Peyer's patch (tissue), 4 donors: ENCODE data around the gene ANKRD66. TPM values are rescaled to one million over a fixed set of nuclear protein-coding genes. Genes with fewer than 3 reads are reported as not detected.
"Not testable (repeated sequence)": the region's sequence is repeated elsewhere in the genome, so short reads cannot be mapped to it uniquely, and the experiment has no call there.

Experiments used
- DNase-seq, 3 donors: peaks; one replicate each; pipeline ENCODE4 v3.0.0-alpha.2; 2017 to 2019
- H3K27ac ChIP-seq, 4 donors: fragments of 200-600 bp; sonication (generic); one replicate each; pipeline ENCODE4 v1.5.1; 2016 to 2019
- H3K27me3 ChIP-seq, 2 donors: fragments of 200-600 bp; sonication (generic); one replicate each; pipeline ENCODE4 v1.5.1; 2019
- H3K36me3 ChIP-seq, 3 donors: fragments of 200-600 bp; sonication (generic); one replicate each; pipeline ENCODE4 v1.5.1; 2016 to 2019
- H3K4me1 ChIP-seq, 4 donors: fragments of 200-600 bp; sonication (generic); one replicate each; pipeline ENCODE4 v1.5.1; 2016 to 2019
- H3K4me3 ChIP-seq, 4 donors: fragments of 200-600 bp; sonication (generic); 1 replicate in 3 of 4; 2 replicates in 1 of 4; pipeline ENCODE4 v1.5.1; 2016 to 2019; ENCODE audit warnings: mild to moderate bottlenecking in 1 of 4
- H3K9me3 ChIP-seq, 4 donors: fragments of 200-600 bp; sonication (generic); one replicate each; pipeline ENCODE4 v1.5.1; 2016 to 2019; ENCODE audit warnings: mild to moderate bottlenecking in 1 of 4
- POLR2A ChIP-seq, 2 donors: fragments of 450-650 bp; IDR thresholded peaks; one replicate each; pipeline ENCODE4 v1.5.1; 2017; ENCODE audit warnings: antibody characterized with exemption in 2 of 2, mild to moderate bottlenecking in 2 of 2, moderate library complexity in 2 of 2
- total RNA-seq, 4 donors: library from RNA; depleted of rRNA; stranded (reverse); fragments of >200 nt; gene quantifications; one replicate each; pipeline ENCODE4 v1.1.0, GENCODE V29; 2016
- TF ChIP-seq, protein P1 (sequence below), 6 experiments: fragments of 450-650 bp in 4 of 6; fragments of 200-600 bp in 2 of 6; sonication (generic) in 1 of 6; IDR thresholded peaks; one replicate each; pipeline ENCODE4 v1.5.1; 2017 to 2019; ENCODE audit warnings: antibody characterized with exemption in 6 of 6, mild to moderate bottlenecking in 3 of 6, moderate library complexity in 1 of 6

ANKRD66 gene
- total RNA-seq, 4 donors from 2014 or later: not detected

DNA sequence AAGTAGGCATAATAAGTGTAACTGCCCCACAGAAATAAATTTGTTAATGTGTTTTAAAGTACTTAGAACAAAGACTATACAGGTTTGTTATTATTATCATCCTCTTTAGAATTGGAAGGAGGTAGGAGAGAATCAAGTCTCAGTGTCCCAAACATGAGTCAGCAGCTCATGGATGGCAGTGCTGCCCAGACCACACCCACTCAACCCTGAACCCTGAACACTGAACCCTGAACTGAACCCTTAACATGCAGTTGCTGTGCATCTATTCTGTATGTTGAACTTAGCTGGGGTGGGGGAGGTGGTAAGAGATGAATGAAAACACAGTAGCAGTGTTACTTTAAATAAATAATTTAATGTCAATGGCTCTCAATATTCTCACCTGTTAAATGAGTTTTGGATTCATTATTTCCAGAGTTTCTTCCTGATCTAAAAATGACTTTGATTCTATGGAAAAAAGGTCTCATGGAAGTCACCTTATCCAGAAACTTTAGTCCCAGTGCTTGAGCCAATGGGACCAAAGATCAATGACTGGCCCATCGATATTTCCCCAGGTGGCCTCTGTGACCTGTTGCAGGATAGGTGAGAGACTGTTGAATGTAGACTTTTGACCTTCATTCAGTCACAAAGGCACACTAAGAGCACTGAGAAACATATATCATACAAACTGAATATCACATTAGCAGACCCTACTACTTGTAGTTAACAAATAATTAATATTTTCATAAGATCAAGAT is 3.1 kb upstream of the ANKRD66 start:
- H3K4me3 ChIP-seq: no peak overlapping the region
- H3K36me3 ChIP-seq: no peaks in the 10 kb centered on the region
- no peaks in the 10 kb centered on the region for H3K4me1 ChIP-seq
- peak in 1 of 3 donors; percentile 66 for DNase-seq
- no peak overlapping the region for H3K27ac ChIP-seq
- TF ChIP-seq POLR2A (IDR thresholded peaks at IDR 0.05): no peak
- TF ChIP-seq, protein P1, sequence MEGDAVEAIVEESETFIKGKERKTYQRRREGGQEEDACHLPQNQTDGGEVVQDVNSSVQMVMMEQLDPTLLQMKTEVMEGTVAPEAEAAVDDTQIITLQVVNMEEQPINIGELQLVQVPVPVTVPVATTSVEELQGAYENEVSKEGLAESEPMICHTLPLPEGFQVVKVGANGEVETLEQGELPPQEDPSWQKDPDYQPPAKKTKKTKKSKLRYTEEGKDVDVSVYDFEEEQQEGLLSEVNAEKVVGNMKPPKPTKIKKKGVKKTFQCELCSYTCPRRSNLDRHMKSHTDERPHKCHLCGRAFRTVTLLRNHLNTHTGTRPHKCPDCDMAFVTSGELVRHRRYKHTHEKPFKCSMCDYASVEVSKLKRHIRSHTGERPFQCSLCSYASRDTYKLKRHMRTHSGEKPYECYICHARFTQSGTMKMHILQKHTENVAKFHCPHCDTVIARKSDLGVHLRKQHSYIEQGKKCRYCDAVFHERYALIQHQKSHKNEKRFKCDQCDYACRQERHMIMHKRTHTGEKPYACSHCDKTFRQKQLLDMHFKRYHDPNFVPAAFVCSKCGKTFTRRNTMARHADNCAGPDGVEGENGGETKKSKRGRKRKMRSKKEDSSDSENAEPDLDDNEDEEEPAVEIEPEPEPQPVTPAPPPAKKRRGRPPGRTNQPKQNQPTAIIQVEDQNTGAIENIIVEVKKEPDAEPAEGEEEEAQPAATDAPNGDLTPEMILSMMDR (IDR thresholded peaks at IDR 0.05): no peak
- H3K9me3 ChIP-seq: no peaks in the 10 kb centered on the region
- H3K27me3 ChIP-seq: no peaks in the 10 kb centered on the region

DNA sequence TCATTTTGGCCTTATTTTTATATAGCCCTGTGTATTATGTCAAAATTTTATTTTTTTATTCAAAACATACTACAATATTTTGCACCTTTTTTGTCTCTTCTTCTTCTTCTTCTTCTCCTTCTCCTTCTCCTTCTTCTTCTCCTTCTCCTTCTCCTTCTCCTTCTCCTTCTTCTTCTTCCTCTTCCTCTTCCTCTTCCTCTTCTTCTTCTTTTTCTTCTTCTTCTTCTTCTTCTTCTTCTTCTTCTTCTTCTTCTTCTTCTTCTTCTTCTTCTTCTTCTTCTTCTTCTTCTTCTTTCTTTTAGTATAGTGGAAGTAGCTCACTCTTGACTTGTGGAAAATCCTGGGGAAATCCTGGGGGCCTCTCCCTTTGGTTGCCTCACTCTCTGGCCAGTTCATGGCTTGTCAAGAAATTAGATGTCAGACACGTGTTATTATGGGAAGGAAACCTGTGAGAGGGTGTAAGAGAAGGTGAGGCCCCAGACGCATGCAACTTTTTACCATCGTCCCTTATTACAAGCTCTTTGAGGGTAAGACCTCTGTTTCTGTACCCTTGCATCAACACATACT is 2.5 kb upstream of the ANKRD66 start:
- not testable (repeated sequence) for DNase-seq, H3K4me1 ChIP-seq

DNA sequence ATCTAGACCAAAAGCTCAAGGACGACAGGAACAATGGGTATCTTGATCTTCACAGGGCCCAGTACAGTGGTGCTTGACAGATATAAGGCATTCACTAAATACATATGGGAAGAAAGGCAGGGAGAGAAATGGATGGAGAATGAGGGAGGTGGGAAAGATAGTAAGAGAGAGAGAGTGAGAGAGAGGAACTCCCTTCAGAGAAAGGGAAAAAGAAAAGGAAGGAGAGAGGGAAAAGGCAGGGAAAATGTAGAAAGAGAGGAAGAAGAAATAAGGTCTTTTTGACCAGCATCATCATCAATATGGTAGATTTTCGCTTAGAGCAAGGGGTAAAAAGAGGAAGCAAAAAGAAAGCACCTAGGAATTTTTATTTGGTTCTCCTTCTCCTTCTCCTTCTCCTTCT is 760 bp upstream of the ANKRD66 start:
- no peak overlapping the region for H3K27ac ChIP-seq
- no peak for DNase-seq
- no peaks in the 10 kb centered on the region for H3K36me3 ChIP-seq
- TF ChIP-seq, protein P1 (IDR thresholded peaks at IDR 0.05): no peak
- TF ChIP-seq POLR2A (IDR thresholded peaks at IDR 0.05): no peak
- no peak overlapping the region for H3K4me3 ChIP-seq
- no peaks in the 10 kb centered on the region for H3K9me3 ChIP-seq
- no peaks in the 10 kb centered on the region for H3K27me3 ChIP-seq
- no peaks in the 10 kb centered on the region for H3K4me1 ChIP-seq

More for the DNA sequence above, 2.5 kb upstream of the ANKRD66 start:
- not testable (repeated sequence) for H3K4me3 ChIP-seq, H3K36me3 ChIP-seq, H3K27me3 ChIP-seq, H3K27ac ChIP-seq, H3K9me3 ChIP-seq

DNA sequence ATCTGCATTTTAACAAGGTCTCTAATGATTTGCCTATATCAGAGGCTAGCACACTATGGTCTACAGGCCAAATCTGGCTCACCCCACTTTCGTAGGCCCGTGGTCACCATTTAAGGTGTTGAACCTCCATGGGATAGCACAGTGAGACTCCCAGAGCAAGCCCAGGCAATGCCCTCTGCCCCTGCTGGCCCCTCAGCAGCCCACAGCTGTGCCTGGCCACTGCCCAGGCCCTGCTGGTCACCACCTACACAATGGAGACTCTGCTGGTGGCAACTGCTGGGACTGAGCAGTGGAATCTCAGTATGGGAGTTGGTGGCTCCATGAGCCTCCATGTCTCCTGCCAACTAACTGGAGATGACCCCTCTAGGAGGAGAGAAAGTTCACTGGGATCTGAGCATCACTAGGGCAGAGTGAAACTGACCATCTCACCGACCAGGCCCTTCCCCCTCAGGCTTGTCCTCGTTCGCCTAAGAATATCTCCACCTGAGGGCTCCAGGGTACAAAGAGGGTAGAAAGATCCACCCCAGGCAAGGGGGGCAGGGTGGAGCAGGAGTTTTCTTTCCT is 2.3 kb downstream of the ANKRD66 start:
- no peak overlapping the region for H3K4me3 ChIP-seq
- no peaks in the 10 kb centered on the region for H3K9me3 ChIP-seq
- no peaks in the 10 kb centered on the region for H3K27me3 ChIP-seq
- H3K4me1 ChIP-seq: no peaks in the 10 kb centered on the region
- no peak for DNase-seq
- no peak for TF ChIP-seq POLR2A (IDR thresholded peaks at IDR 0.05)
- TF ChIP-seq, protein P1 (IDR thresholded peaks at IDR 0.05): no peak
- no peaks in the 10 kb centered on the region for H3K36me3 ChIP-seq
- no peak overlapping the region for H3K27ac ChIP-seq

DNA sequence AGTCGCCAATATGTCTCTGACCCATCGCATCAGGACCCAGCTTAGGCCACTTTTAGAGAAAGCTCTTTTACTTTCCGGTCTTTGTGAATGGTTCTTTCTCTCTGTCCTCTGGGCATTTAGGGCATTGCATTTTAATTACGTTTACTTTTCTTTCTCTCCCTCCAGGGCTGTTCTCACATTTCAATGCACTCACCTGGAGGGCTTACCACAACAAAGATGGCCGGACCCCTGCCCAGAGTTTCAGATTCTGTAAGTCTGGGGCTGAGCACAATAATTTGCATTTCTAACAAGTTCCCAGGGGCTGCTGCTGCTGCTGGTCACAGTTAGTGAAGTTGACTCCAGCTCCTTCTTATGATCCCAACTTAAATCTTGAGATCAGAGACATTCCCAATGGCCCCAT is 3.0 kb downstream of the ANKRD66 start:
- no peak for DNase-seq
- no peaks in the 10 kb centered on the region for H3K9me3 ChIP-seq
- H3K4me3 ChIP-seq: no peak overlapping the region
- H3K36me3 ChIP-seq: no peaks in the 10 kb centered on the region
- no peaks in the 10 kb centered on the region for H3K4me1 ChIP-seq
- H3K27ac ChIP-seq: no peak overlapping the region
- H3K27me3 ChIP-seq: no peaks in the 10 kb centered on the region
- TF ChIP-seq, protein P1 (IDR thresholded peaks at IDR 0.05): no peak
- no peak for TF ChIP-seq POLR2A (IDR thresholded peaks at IDR 0.05)

DNA sequence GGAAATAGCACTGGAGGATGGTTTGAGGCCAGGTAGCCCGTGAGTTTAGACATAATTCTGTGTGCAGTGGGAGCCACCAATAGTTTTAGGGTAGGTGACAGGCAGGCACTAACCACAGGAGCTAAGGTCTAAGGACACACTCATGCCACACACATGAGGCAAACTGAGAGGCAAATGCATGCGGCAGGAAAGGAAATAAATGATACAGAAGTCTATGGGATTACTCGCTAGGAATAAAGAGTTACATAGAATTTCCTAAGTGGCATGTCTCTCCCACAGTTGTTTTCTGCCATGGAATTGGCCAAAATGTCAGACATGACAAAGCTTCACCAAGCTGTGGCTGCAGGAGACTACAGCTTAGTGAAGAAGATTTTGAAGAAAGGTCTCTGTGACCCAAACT is 4.9 kb downstream of the ANKRD66 start:
- Histone ChIP-seq H3K9me3 (no peaks in the 10 kb centered on the region), H3K36me3 (no peaks in the 10 kb centered on the region), H3K27ac (no peak overlapping the region), H3K4me3 (no peak overlapping the region), H3K27me3 (no peaks in the 10 kb centered on the region), H3K4me1 (no peaks in the 10 kb centered on the region)
- no peak for DNase-seq
- TF ChIP-seq, protein P1 (IDR thresholded peaks at IDR 0.05): no peak
- no peak for TF ChIP-seq POLR2A (IDR thresholded peaks at IDR 0.05)
